GM18519 (cell line): ENCODE data around the gene WDR74.
"Not testable (repeated sequence)": the region's sequence is repeated elsewhere in the genome, so short reads cannot be mapped to it uniquely, and the experiment has no call there.

Source experiments
- ATAC-seq: cut with Tn5 transposase; IDR thresholded peaks from one replicate; pipeline ENCODE4 v1.9.1; 2021; ENCODE audit warnings: mild to moderate bottlenecking, moderate library complexity; ENCODE audit not compliant: unreplicated experiment, low FRiP score

The WDR74 gene

DNA sequence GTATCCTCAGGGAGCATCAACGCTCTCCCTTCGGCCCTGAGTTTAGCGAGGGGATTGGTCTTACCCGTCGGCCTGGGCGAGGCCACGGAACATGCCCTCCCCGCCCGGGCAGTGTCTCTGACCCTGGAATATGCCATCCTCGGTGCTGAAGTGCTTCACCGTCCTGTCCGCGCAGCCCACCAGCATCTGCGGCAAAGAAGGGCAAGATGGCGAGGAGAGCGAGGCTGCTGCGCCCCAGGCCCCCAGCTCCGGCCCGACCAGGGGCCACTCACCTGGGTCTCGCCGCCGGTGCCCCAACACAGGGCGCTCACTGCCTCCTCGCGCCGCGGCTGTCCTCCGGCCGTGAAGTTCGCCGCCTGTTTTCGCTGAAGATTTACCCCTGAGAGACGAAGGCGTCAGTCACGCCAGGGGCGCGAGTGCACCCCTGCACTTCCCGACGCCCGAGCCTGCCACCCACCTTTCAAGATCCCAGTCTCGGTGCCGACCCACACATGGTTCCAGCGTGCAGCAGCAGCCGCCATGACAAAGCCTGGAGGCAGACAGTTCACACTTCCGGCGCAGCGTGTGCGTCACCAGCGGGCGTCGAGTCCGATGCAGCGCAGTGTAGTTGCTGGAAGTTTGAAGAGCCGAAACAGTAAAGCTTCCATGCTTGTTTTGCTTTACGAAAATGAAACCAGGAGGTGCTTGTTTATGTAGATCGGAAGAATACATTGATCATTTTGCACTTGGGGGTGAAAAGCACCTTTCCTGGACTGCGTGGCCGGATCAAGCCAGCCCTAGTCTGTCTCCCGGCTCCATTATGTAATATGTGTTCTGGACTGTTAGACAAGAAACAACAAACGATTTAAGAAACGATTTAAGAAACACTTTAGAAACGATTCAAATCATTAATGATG is at the start of gene WDR74:
TSS of gene WDR74 (minus strand) at position 541 of the 896 bp plus-strand sequence. CDS start at position 521, 20 bp downstream.
- peak; percentile 28 for ATAC-seq

- ATAC-seq, result no peak
These were observed 49.7 kb upstream of the WDR74 start for GRCh38 chr11:62889126-62889483.

DNA sequence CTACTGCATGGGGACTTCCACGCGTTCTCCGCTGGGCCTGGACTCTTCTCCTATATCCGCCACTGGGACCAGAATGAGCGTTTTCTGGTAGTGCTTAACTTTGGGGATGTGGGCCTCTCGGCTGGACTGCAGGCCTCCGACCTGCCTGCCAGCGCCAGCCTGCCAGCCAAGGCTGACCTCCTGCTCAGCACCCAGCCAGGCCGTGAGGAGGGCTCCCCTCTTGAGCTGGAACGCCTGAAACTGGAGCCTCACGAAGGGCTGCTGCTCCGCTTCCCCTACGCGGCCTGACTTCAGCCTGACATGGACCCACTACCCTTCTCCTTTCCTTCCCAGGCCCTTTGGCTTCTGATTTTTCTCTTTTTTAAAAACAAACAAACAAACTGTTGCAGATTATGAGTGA is 49.0 kb upstream of the WDR74 start:
- ATAC-seq, result no peak

DNA sequence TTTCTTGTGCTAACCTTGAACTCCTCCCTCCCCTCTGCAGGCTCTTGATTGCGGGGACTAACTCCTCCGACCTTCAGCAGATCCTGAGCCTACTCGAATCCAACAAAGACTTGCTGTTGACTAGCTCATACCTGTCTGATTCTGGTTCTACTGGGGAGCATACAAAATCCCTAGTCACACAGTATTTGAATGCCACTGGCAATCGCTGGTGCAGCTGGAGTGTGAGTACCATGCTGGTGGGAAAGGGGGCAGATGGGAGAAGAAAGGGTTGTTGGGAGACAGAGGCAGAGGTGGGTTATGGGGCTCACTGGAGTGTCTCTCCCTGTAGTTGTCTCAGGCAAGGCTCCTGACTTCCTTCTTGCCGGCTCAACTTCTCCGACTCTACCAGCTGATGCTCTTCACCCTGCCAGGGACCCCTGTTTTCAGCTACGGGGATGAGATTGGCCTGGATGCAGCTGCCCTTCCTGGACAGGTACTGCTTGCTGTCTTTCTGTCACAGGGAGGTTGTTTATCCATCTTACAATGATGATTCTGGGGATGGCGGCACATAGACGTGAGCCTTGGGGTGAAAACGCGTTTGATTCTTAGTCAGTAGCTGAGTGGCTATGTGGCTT is 45.9 kb upstream of the WDR74 start:
- no peak for ATAC-seq

DNA sequence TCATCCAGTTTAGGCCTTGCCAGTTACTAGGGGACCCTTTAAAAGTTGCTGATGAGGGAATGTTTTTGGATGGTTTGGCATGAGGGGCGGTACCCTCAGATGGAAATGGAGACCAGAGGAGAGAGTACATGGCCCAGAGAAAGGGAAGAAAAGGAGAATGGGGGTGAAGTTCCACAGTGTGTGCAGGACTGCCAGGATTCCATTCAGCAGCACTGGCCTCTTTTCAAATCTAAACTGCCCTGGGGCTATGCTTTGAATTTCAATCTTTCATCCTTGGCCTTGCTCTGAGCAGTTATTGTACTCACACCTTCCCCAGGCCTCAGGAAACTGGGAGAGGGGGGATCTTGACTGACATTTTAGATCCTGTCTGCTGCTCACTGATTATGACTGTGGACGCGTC is 44.3 kb upstream of the WDR74 start:
- no peak for ATAC-seq

DNA sequence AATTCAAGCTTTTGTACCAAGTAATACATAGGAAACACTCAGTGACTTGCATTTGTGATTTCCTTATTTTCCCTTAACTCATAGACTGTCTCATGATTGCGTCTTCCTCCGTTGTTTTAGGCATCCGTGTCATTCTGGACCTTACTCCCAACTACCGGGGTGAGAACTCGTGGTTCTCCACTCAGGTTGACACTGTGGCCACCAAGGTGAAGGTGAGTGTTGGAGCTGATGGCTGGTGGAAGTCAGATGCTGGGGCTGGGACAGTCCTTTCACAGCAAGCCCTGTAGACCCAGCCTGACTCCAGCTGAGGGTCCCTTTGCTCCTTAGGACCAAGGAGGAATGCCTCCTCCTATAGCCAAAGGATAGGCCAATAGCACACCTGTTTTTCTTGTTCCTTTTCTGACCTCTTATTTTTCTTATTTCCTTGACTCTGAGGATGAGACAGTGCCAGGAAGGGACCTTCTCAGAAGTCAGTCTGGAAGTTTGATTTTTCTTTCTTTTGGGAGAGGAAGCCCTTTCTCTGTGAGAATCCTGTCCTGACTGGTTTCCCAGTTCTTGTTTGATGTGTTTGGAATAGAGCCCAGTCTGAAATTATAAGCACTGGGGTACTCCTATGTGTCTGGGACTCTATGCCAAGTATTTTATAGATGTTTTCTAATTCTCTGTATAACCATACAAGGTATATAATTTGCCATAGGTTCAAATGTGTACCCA is 43.6 kb upstream of the WDR74 start:
- no peak for ATAC-seq

DNA sequence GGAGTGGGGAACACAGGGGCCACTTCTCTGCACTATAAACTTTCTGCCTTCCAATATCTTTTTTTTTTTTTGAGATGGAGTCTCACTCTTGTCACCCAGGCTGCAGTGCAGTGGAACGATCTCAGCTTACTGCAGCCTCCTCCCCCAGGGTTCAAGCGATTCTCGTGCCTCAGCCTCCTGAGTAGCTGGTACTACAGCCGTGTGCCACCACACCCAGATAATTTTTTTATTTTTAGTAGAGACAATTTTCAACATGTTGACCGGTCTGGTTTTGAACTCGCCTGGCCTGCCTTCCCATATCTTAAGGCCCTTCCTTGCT is 43.0 kb upstream of the WDR74 start:
- ATAC-seq, result no peak

DNA sequence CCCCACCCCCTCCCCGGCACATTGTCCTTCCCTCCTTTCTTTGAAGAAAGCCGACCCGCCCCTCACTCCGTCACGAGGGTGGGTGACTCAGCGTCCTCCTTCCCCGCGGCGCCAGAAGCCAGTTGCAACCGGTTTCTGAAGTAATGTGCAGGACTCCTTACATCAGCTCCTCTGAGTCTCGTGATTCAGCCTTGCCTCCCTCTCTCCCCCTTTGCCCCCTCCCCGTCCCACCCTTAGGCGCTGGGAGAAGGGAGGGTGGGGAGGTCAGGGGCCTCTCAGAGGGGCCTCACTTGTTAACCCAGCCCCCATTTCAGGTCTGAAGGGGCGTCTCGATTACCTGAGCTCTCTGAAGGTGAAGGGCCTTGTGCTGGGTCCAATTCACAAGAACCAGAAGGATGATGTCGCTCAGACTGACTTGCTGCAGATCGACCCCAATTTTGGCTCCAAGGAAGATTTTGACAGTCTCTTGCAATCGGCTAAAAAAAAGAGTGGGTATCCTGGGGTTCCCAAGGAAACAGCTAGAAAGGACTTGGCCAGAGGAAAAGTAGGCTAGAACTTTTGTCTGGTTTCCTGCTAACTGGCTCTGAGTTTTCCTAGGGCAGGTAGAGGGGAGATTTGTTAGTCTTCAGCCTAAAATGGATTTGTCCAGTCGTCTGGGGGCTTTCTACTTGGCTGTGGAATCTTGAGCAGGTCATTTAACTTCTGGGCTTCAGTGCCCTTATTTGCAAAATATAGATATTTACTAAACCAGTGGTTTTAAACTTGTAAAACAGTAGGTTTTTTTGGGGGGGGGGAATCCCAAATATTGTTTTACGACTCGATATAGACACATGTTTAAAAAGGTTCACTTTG is 42.4 kb upstream of the WDR74 start:
- peak; percentile 23 for ATAC-seq

- ATAC-seq, result peak; percentile 46
These were observed 41.6 kb upstream of the WDR74 start, which contains the start of gene SLC3A2 for GRCh38 chr11:62880803-62881578. Gene SLC3A2 (plus strand): TSS chr11:62880896. CDS start chr11:62881024, 128 bp downstream.

DNA sequence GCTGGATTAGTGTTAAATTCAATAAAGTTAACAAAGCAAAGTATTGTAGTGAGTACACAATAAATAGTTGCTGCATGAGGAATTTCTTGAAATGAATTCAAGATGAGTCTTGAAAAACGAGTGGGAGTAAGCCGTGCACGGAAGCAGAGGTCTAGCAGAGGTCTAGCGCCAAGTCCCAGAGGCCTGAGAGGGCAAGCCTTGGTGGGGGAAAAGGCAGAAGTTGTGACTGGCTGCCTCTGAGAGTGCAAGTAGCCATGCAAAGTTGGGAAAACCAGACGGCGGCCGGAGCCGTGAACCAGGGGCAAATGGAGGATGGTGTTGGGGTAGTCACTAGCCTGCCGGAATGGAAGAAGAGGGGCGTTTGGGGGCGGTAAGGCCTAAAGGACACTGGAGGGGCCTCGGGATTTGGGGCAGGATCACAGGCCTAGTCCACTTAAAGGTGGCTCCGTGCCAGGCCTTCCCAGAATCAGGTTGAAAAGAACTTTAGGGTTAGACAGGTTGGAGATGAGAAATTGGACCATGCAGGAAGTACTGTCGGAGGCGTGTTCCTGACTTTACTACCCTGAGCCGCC is 40.9 kb upstream of the WDR74 start:
- no peak for ATAC-seq

GRCh38 chr11:62879235-62879978 is 40.0 kb upstream of the WDR74 start:
- ATAC-seq, result no peak

DNA sequence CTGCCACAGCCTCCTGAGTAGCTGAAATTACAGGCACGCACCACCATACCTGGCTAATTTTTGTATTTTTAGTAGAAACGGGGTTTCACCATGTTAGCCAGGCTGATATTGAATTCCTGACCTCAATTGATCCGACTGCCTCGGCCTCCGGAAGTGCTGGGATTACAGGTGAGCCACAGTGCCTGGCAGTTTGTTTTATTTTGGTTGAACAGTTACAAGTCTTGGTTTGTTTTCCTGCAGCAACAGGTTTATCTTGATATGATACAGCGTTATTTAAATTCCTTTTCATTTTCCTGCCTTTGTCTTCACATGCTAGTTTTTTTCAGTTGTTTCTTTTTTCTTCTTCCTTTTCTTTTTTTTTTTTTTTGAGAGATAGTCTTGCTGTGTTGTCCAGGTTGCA is 37.3 kb upstream of the WDR74 start:
- no peak for ATAC-seq

GRCh38 chr11:62875698-62876478 is 36.5 kb upstream of the WDR74 start:
- no peak for ATAC-seq

- no peak for ATAC-seq
These were observed 35.5 kb upstream of the WDR74 start for GRCh38 chr11:62874851-62875250.

- ATAC-seq, result no peak
These were observed 26.2 kb upstream of the WDR74 start for GRCh38 chr11:62865635-62866034.

- ATAC-seq, result no peak
These were observed 24.4 kb upstream of the WDR74 start for GRCh38 chr11:62863687-62864335.

DNA sequence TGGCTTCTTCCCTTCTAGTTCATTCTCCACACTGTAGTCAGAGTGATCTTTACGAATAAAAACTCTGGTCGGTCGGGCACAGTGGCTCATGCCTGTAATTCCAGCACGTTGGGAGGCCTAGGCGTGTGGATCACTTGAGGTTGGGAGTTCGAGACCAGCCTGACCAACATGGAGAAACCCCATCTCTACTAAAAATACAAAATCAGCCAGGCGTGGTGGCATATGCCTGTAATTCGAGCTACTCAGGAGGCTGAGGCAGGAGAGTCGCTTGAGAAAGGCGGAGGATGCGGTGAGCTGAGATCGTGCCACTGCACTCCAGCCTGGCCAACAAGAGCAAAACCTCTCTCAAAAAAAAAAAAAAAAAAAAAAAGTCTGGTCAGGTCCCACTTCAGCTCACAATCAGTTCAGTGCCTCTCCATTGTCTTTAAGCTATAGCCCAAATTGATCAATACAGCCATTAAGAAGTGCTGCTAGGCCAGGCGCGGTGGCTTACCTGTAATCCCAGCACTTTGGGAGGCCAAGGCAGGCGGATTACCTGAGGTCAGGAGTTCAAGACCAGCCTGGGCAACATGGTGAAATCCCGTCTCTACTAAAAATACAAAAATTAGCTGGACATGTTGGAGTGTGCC is 22.3 kb upstream of the WDR74 start:
- not testable (repeated sequence) for ATAC-seq
